HepG2 (cell line): ENCODE results near the gene CPLX1. TPM values are rescaled to one million over a fixed set of nuclear protein-coding genes. Genes with fewer than 3 reads are reported as not detected.

Experiments
- ATAC-seq: fragments of 200-7000 bp; cut with Tn5 transposase; 3 replicates; pipeline ENCODE4 v1.9.1; 2020; ENCODE audit warnings: mild to moderate bottlenecking, moderate library complexity
- BruUV-seq: library from RNA; stranded (reverse); fragments of 400-500 nt; replicated peaks from 2 replicates; lab custom pipeline; 2021; lab: Mats Ljungman, UMichigan
- CTCF ChIA-PET: fragments of 300-600 bp; formaldehyde crosslinking; extraction: SDS; loops from one replicate; lab custom pipeline; 2021; ENCODE audit warnings: low total read pairs, inconsistent platforms, low intra/inter-chr PET ratio; lab: Yijun Ruan, JAX
- POLR2A ChIA-PET: fragments of 350-600 bp; sonication (Branson Sonifier 250); formaldehyde crosslinking; loops from one replicate; lab custom pipeline; 2020; ENCODE audit warnings: antibody characterized with exemption, inconsistent platforms; lab: Yijun Ruan, JAX
- DNase-seq: peaks from one replicate; pipeline ENCODE4 v3.0.0-alpha.2; 2015; ENCODE audit warnings: low spot score
- FAIRE-seq: peaks from 3 replicates; lab custom pipeline; 2011; peaks lifted over from hg19 to GRCh38; lab: Jason Lieb, UNC
- H2AFZ ChIP-seq: one replicate; pipeline ENCODE4 v1.6.1; 2011; ENCODE audit warnings: low read length, inconsistent platforms
- H3K27ac ChIP-seq: fragments of 300-600 bp; 3 replicates; pipeline ENCODE4 v1.8.0; 2011; ENCODE audit warnings: mixed run types, mild to moderate bottlenecking, mixed read lengths, low read length, inconsistent platforms; ENCODE audit not compliant: insufficient read depth; ENCODE audit errors: extremely low read length
- H3K27me3 ChIP-seq, 2 experiments: fragments of 200-600 bp in 1 of 2; 2 replicates in 1 of 2; 3 replicates in 1 of 2; pipeline versions ENCODE4 v1.6.0 to v1.8.0; 2011; ENCODE audit warnings: low read length in 2 of 2, mild to moderate bottlenecking in 2 of 2, moderate library complexity in 2 of 2, inconsistent platforms in 1 of 2; ENCODE audit not compliant: insufficient read depth in 2 of 2, control insufficient read depth in 1 of 2
- H3K36me3 ChIP-seq, 2 experiments: fragments of 200-600 bp in 1 of 2; replicated peaks in 1 of 2; 2 replicates in 1 of 2; 3 replicates in 1 of 2; pipeline versions ENCODE4 v1.5.1 to v1.8.0; 2011; ENCODE audit warnings: low read length in 2 of 2, inconsistent platforms in 1 of 2; ENCODE audit not compliant: insufficient read depth in 2 of 2, control insufficient read depth in 1 of 2
- H3K4me1 ChIP-seq: 2 replicates; pipeline ENCODE4 v1.5.1; 2012; ENCODE audit warnings: low read length, inconsistent platforms; ENCODE audit not compliant: insufficient read depth
- H3K4me2 ChIP-seq: 2 replicates; pipeline ENCODE4 v1.6.0; 2011; ENCODE audit warnings: low read depth, low read length, inconsistent platforms
- H3K4me3 ChIP-seq, 3 experiments: fragments of 200-600 bp in 1 of 3; sonication (generic), shearing (Covaris generic) in 1 of 3; replicated peaks in 1 of 3; 2 replicates each; pipeline ENCODE4 v1.5.1; 2011 to 2016; ENCODE audit warnings: low read length in 3 of 3, inconsistent platforms in 2 of 3, low read depth in 2 of 3, mild to moderate bottlenecking in 2 of 3, control low read depth in 1 of 3, mixed read lengths in 1 of 3; ENCODE audit not compliant: insufficient read depth in 1 of 3
- H3K79me2 ChIP-seq: one replicate; pipeline ENCODE4 v1.6.1; 2011; ENCODE audit warnings: low read length, inconsistent platforms; ENCODE audit not compliant: insufficient read depth
- H3K9ac ChIP-seq: 2 replicates; pipeline ENCODE4 v1.6.0; 2011; ENCODE audit warnings: mild to moderate bottlenecking, low read depth, low read length, inconsistent platforms; ENCODE audit not compliant: insufficient read depth
- H3K9me3 ChIP-seq: 2 replicates; pipeline ENCODE4 v1.5.1; 2012; ENCODE audit warnings: mild to moderate bottlenecking, low read length
- H4K20me1 ChIP-seq: 2 replicates; pipeline ENCODE4 v1.6.0; 2011; ENCODE audit warnings: inconsistent platforms, mild to moderate bottlenecking, low read length, moderate library complexity; ENCODE audit not compliant: insufficient read depth
- AGO1 ChIP-seq: fragments of 200-400 bp; formaldehyde crosslinking; IDR thresholded peaks from 2 replicates; pipeline ENCODE4 v1.6.1; 2017; ENCODE audit warnings: mild to moderate bottlenecking, low read depth, low read length, moderate library complexity; ENCODE audit not compliant: poor library complexity, severe bottlenecking
- AKAP8 ChIP-seq: sonication (generic); formaldehyde crosslinking; IDR thresholded peaks from 2 replicates; pipeline ENCODE4 v1.5.1; 2020; ENCODE audit warnings: mild to moderate bottlenecking, missing genetic modification reagents
- ATF5 ChIP-seq: sonication (generic); formaldehyde crosslinking; IDR thresholded peaks from 2 replicates; pipeline ENCODE4 v1.4.0; 2020; ENCODE audit warnings: mild to moderate bottlenecking, low read depth, missing genetic modification reagents
- CTCF ChIP-seq: sonication (generic); formaldehyde crosslinking; IDR thresholded peaks from 2 replicates; pipeline ENCODE4 v1.5.0; 2020; ENCODE audit warnings: mild to moderate bottlenecking, missing genetic modification reagents, moderate library complexity
- EEA1 ChIP-seq: sonication (generic); formaldehyde crosslinking; IDR thresholded peaks from 2 replicates; pipeline ENCODE4 v1.5.1; 2020; ENCODE audit warnings: mild to moderate bottlenecking, missing genetic modification reagents, borderline replicate concordance
- ELF3 ChIP-seq: IDR thresholded peaks from 2 replicates; pipeline ENCODE4 v1.6.1; 2016; ENCODE audit warnings: missing genetic modification reagents, missing compliant biosample characterization
- HNRNPL ChIP-seq: fragments of 200-400 bp; formaldehyde crosslinking; IDR thresholded peaks from 2 replicates; pipeline ENCODE4 v1.6.1; 2017; ENCODE audit warnings: mild to moderate bottlenecking, low read depth, low read length
- KDM2A ChIP-seq: sonication (generic); formaldehyde crosslinking; IDR thresholded peaks from 2 replicates; pipeline ENCODE4 v1.4.0; 2020; ENCODE audit warnings: low read depth, missing genetic modification reagents, borderline replicate concordance
- SAFB2 ChIP-seq: sonication (generic); formaldehyde crosslinking; IDR thresholded peaks from 2 replicates; pipeline ENCODE4 v1.5.1; 2020; ENCODE audit warnings: missing genetic modification reagents, low read depth, mild to moderate bottlenecking, borderline replicate concordance
- ZBTB2 ChIP-seq: sonication (generic); formaldehyde crosslinking; IDR thresholded peaks from 2 replicates; pipeline ENCODE4 v1.8.0; 2022; ENCODE audit warnings: low read depth, missing genetic modification reagents
- ZNF12 ChIP-seq: sonication (generic); formaldehyde crosslinking; IDR thresholded peaks from 2 replicates; pipeline ENCODE4 v1.5.0; 2020; ENCODE audit warnings: missing genetic modification reagents
- ZNF282 ChIP-seq: fragments of 450-650 bp; IDR thresholded peaks from 2 replicates; pipeline ENCODE4 v1.6.1; 2018; ENCODE audit not compliant: partially characterized antibody
- WGBS: methylation state at CpG from one replicate; pipeline ENCODE4 v1.1.6; 2017; ENCODE audit warnings: low lambda C conversion rate; 5-methylcytosine and 5-hydroxymethylcytosine counted together
- in situ Hi-C: cut with HindIII; loops from 2 replicates; pipeline ENCODE4 v1.10.0; 2017; ENCODE audit warnings: low pct_unique_long_range_greater_than_20kb; ENCODE audit not compliant: extremely low pct_ligation_motif_present
- intact Hi-C: fragments of 100-400 bp; cut with micrococcal nuclease; formaldehyde crosslinking; loops from one replicate; pipeline ENCODE4 v1.10.0; 2022; ENCODE audit not compliant: unreplicated experiment
- polyA plus RNA-seq, 8 experiments: library from polyadenylated mRNA; depleted of rRNA in 3 of 8; stranded (reverse) in 7 of 8; unstranded in 1 of 8; fragments of >200 nt; fragmentation: Illumina TruSeq in 4 of 8; extraction: Trizol in 4 of 8; gene quantifications; 2 replicates each; pipeline versions ENCODE4 v1.2.1 to v1.2.3, GENCODE V29; 2011 to 2016; ENCODE audit warnings: low read depth in 4 of 8, missing spikeins in 1 of 8, mixed read lengths in 1 of 8; ENCODE audit not compliant: insufficient read depth in 1 of 8
- total RNA-seq, 5 experiments: library from RNA; depleted of rRNA; stranded (reverse); fragments of >200 nt; fragmentation: Illumina TruSeq; extraction: Trizol; gene quantifications; 2 replicates each; pipeline ENCODE4 v1.2.3, GENCODE V29; 2016; ENCODE audit warnings: low read depth in 1 of 5

CPLX1 gene
- total and polyA plus RNA-seq, 2 of the 13 experiments (the other 11 are each of a cell fraction or from before 2014, with no cell fraction given), result 0.18 TPM

- ChIA-PET CTCF (no interaction called here), POLR2A (no interaction called here)
- 0 out of 2 replicates have a peak, but pooled peaks have one; percentile 23 for TF ChIP-seq ZBTB2
- TF ChIP-seq CTCF (CRISPR knock-in tag), result peak; percentile 7; the same call in 1 of the 2 replicates
- TF ChIP-seq ATF5, result no peak
- 0 out of 2 replicates have a peak, but pooled peaks have one; percentile 71 for TF ChIP-seq EEA1 (CRISPR knock-in tag)
- TF ChIP-seq ZNF282, result no peak
- peak; percentile 7; the same call in 1 of the 2 replicates for TF ChIP-seq ELF3 (CRISPR knock-in tag)
- TF ChIP-seq ZNF12 (CRISPR knock-in tag), result no peak
- TF ChIP-seq KDM2A (CRISPR knock-in tag), result 0 out of 2 replicates have a peak, but pooled peaks have one; percentile 8
- TF ChIP-seq SAFB2 (CRISPR knock-in tag), result no peak
- TF ChIP-seq AKAP8 (CRISPR knock-in tag), result peak; percentile 91
- peak; percentile 19 for TF ChIP-seq AGO1
- TF ChIP-seq HNRNPL, result no peak
- in situ Hi-C loops (no loop called here), intact Hi-C loops (no loop called here)
- Histone ChIP-seq H2AFZ (no peak overlapping the region), H3K27ac (no peak overlapping the region), H3K9me3 (no peaks in the 10 kb centered on the region), H3K36me3 (no peaks in the 10 kb centered on the region), H4K20me1 (no peaks in the 10 kb centered on the region), H3K4me1 (peaks cover 37% of the 10 kb centered on the region), H3K4me2 (peak overlapping the region; percentile 54), H3K79me2 (no peaks in the 10 kb centered on the region), H3K4me3 (peak overlapping the region in 1 of 3 experiments; percentile 54; a peak in 1 of 6 replicates), H3K9ac (0 out of 2 replicates have a peak overlapping the region, but pooled peaks have one; percentile 7), H3K27me3 (peaks cover 14 to 55% of the 10 kb centered on the region in 2 experiments; a peak in 4 of 5 replicates)
- no TSS peak for BruUV-seq
- WGBS, result 50% methylated on average over 8 of the region's 19 CpGs
- ATAC-seq (no peak; the same call in 2 of the 3 replicates), DNase-seq (no peak), FAIRE-seq (no peak)
These were observed 37.8 kb downstream of the CPLX1 start for GRCh38 chr4:788006-788635.
